Astrocyte (in vitro differentiated cells and primary cell): ENCODE data around the gene CAMK1D.
"Not testable (repeated sequence)": the region's sequence is repeated elsewhere in the genome, so short reads cannot be mapped to it uniquely, and the experiment has no call there.

Experiments
- CTCF ChIP-seq: IDR thresholded peaks from 2 replicates; pipeline ENCODE4 v1.5.1; 2011; ENCODE audit warnings: low read depth, mild to moderate bottlenecking, inconsistent platforms, low read length, moderate library complexity; ENCODE audit not compliant: insufficient read depth
- EZH2 ChIP-seq: IDR thresholded peaks from 2 replicates; pipeline ENCODE4 v1.6.1; 2012; ENCODE audit warnings: mild to moderate bottlenecking, low read length, inconsistent platforms; ENCODE audit not compliant: insufficient read depth

- TF ChIP-seq CTCF, EZH2: not testable (repeated sequence)
Measured at GRCh38 chr10:12865515-12865914, 516.2 kb downstream of the CAMK1D start.
